Adrenal gland (tissue), 5 donors: Measurements from ENCODE around the gene PIK3R3.

Experiments
- CTCF ChIP-seq, 6 experiments: fragments of 450-650 bp in 4 of 6; fragments of 200-600 bp in 2 of 6; sonication (generic) in 1 of 6; IDR thresholded peaks; 1 replicate in 5 of 6; 2 replicates in 1 of 6; pipeline versions ENCODE4 v1.5.1 to v1.8.0; 2016 to 2021; ENCODE audit warnings: antibody characterized with exemption in 6 of 6, mild to moderate bottlenecking in 2 of 6, moderate library complexity in 1 of 6
- POLR2A ChIP-seq, 2 donors: fragments of 450-650 bp; IDR thresholded peaks; one replicate each; pipeline ENCODE4 v1.6.1; 2017; ENCODE audit warnings: antibody characterized with exemption in 2 of 2, mild to moderate bottlenecking in 2 of 2, moderate library complexity in 1 of 2
- donor health status: DM: no; HTN: no; CAD: no.

GRCh38 chr1:46169811-46170454, 37.5 kb upstream of the PIK3R3 start:
- TF ChIP-seq CTCF (IDR thresholded peaks at IDR 0.05) (no peak), POLR2A (IDR thresholded peaks at IDR 0.05) (no peak)
